SK-N-SH (cell line): ENCODE results near the gene SPAG9. TPM values are rescaled to one million over a fixed set of nuclear protein-coding genes. Genes with fewer than 3 reads are reported as not detected.

Experiments used
- CTCF ChIA-PET: fragments of 300-600, 350-600 bp; formaldehyde crosslinking; extraction: SDS; loops from one replicate; lab custom pipeline; 2021; lab: Yijun Ruan, JAX
- POLR2A ChIA-PET: fragments of 350-600 bp; sonication (Branson Sonifier 250); formaldehyde crosslinking; extraction: SDS; loops from one replicate; lab custom pipeline; 2020; ENCODE audit warnings: antibody characterized with exemption, inconsistent platforms; lab: Yijun Ruan, JAX
- DNase-seq: peaks from one replicate; pipeline ENCODE4 v3.0.0; 2012
- H2AFZ ChIP-seq: fragments of 200-600 bp; sonication (generic); 2 replicates; pipeline ENCODE4 v1.8.1; 2016; ENCODE audit warnings: antibody characterized with exemption, mild to moderate bottlenecking, low read depth
- H3F3A ChIP-seq: fragments of 200-600 bp; sonication (generic); replicated peaks from 2 replicates; pipeline ENCODE3; 2016; ENCODE audit warnings: antibody characterized with exemption, mild to moderate bottlenecking; ENCODE audit not compliant: insufficient read depth
- H3K27ac ChIP-seq, 2 experiments: fragments of 200-500 bp in 1 of 2; fragments of 200-600 bp in 1 of 2; sonication (Bioruptor generic) in 1 of 2; sonication (generic), shearing (Covaris generic) in 1 of 2; 2 replicates each; pipeline versions ENCODE4 v1.5.1 to v1.6.1; 2014 to 2016; ENCODE audit warnings: low read depth in 2 of 2, inconsistent platforms in 1 of 2, low read length in 1 of 2, mild to moderate bottlenecking in 1 of 2, mixed read lengths in 1 of 2
- H3K27me3 ChIP-seq: fragments of 200-600 bp; sonication (generic), shearing (Covaris generic); 2 replicates; pipeline ENCODE4 v1.6.1; 2016; ENCODE audit warnings: mixed run types; ENCODE audit not compliant: insufficient read depth
- H3K36me3 ChIP-seq, 2 experiments: fragments of 200-500 bp in 1 of 2; fragments of 200-600 bp in 1 of 2; sonication (Bioruptor generic) in 1 of 2; sonication (generic) in 1 of 2; replicated peaks in 1 of 2; 2 replicates each; pipeline versions ENCODE3 to v1.5.1; 2014 to 2016; ENCODE audit warnings: low read length in 1 of 2, mild to moderate bottlenecking in 1 of 2; ENCODE audit not compliant: insufficient read depth in 2 of 2, control insufficient read depth in 1 of 2
- H3K4me1 ChIP-seq, 2 experiments: fragments of 200-500 bp in 1 of 2; fragments of 200-600 bp in 1 of 2; sonication (Bioruptor generic) in 1 of 2; sonication (generic), shearing (Covaris generic) in 1 of 2; 2 replicates each; pipeline versions ENCODE4 v1.5.1 to v1.6.1; 2014 to 2016; ENCODE audit warnings: low read depth in 1 of 2, low read length in 1 of 2, mixed run types in 1 of 2; ENCODE audit not compliant: insufficient read depth in 2 of 2, control insufficient read depth in 1 of 2
- H3K4me2 ChIP-seq: fragments of 200-600 bp; sonication (generic), shearing (Covaris generic); 2 replicates; pipeline ENCODE4 v1.6.1; 2017; ENCODE audit warnings: mixed run types
- H3K4me3 ChIP-seq, 2 experiments: fragments of 200-500 bp in 1 of 2; fragments of 200-600 bp in 1 of 2; sonication (Bioruptor generic) in 1 of 2; sonication (generic), shearing (Covaris generic) in 1 of 2; 2 replicates each; pipeline versions ENCODE4 v1.5.1 to v1.8.1; 2014 to 2016; ENCODE audit warnings: low read depth in 2 of 2, inconsistent platforms in 1 of 2, low read length in 1 of 2, mild to moderate bottlenecking in 1 of 2, mixed read lengths in 1 of 2, moderate library complexity in 1 of 2
- H3K79me2 ChIP-seq: fragments of 200-600 bp; sonication (generic); 2 replicates; pipeline ENCODE4 v1.8.1; 2017; ENCODE audit warnings: mild to moderate bottlenecking; ENCODE audit not compliant: insufficient read depth
- H3K9ac ChIP-seq: fragments of 200-600 bp; sonication (generic); 2 replicates; pipeline ENCODE4 v1.6.1; 2017; ENCODE audit warnings: mixed run types
- H3K9me2 ChIP-seq: fragments of 200-600 bp; sonication (generic); 2 replicates; pipeline ENCODE4 v1.6.1; 2017; ENCODE audit warnings: mixed run types
- H3K9me3 ChIP-seq: fragments of 200-600 bp; sonication (generic); 2 replicates; pipeline ENCODE4 v1.6.1; 2017; ENCODE audit warnings: mixed run types, mild to moderate bottlenecking, moderate library complexity
- H4K20me1 ChIP-seq: fragments of 200-600 bp; sonication (generic); 2 replicates; pipeline ENCODE4 v1.6.1; 2017; ENCODE audit warnings: mild to moderate bottlenecking, mixed run types; ENCODE audit not compliant: insufficient read depth
- ELF1 ChIP-seq: IDR thresholded peaks from 2 replicates; pipeline ENCODE4 v1.4.0; 2012
- FOSL2 ChIP-seq: IDR thresholded peaks from 2 replicates; pipeline ENCODE4 v1.4.0; 2012; ENCODE audit warnings: low read depth, mild to moderate bottlenecking, moderate library complexity, borderline replicate concordance
- GABPA ChIP-seq: IDR thresholded peaks from 2 replicates; pipeline ENCODE4 v1.4.0; 2012; ENCODE audit warnings: low read depth, mild to moderate bottlenecking
- JUND ChIP-seq: IDR thresholded peaks from 2 replicates; pipeline ENCODE4 v1.4.0; 2012
- MEF2A ChIP-seq: IDR thresholded peaks from 2 replicates; pipeline ENCODE4 v1.4.0; 2012; ENCODE audit warnings: low read depth, borderline replicate concordance
- NFIC ChIP-seq: IDR thresholded peaks from 2 replicates; pipeline ENCODE4 v1.4.0; 2012; ENCODE audit warnings: borderline replicate concordance
- NRF1 ChIP-seq: IDR thresholded peaks from 2 replicates; pipeline ENCODE4 v1.6.1; 2012; ENCODE audit warnings: low read depth, mild to moderate bottlenecking, low read length
- RCOR1 ChIP-seq: fragments of 150-350 bp; IDR thresholded peaks from 2 replicates; pipeline ENCODE4 v1.6.1; 2017; ENCODE audit warnings: antibody characterized with exemption, low read length
- RXRA ChIP-seq: IDR thresholded peaks from 2 replicates; pipeline ENCODE4 v1.4.0; 2012; ENCODE audit warnings: low read depth, mild to moderate bottlenecking, borderline replicate concordance
- SMC3 ChIP-seq: IDR thresholded peaks from 2 replicates; pipeline ENCODE4 v1.6.1; 2012; ENCODE audit warnings: low read depth, low read length, improper control_type of control experiment
- USF2 ChIP-seq: fragments of 150-350 bp; IDR thresholded peaks from 2 replicates; pipeline ENCODE4 v1.6.1; 2017; ENCODE audit warnings: antibody characterized with exemption, low read length, low read depth, borderline replicate concordance
- WGBS: methylation state at CpG from one replicate; pipeline ENCODE4 v1.1.6; 2017; ENCODE audit warnings: low lambda C conversion rate; 5-methylcytosine and 5-hydroxymethylcytosine counted together
- polyA plus RNA-seq, 3 experiments: library from polyadenylated mRNA; depleted of rRNA; stranded (reverse); fragments of >200 nt; gene quantifications; 2 replicates each; pipeline ENCODE4 v1.2.3, GENCODE V29; 2012

SPAG9 gene
- polyA plus RNA-seq, 1 of the 3 experiments (the other 2 are of a cell fraction): 32.1 TPM

- Histone ChIP-seq H3K36me3 (peaks cover 57 to 83% of the 10 kb centered on the region in 2 experiments), H3K9me3 (no peaks in the 10 kb centered on the region), H3K4me1 (peaks cover 10 to 31% of the 10 kb centered on the region in 2 experiments; a peak in 3 of 4 replicates), H4K20me1 (no peaks in the 10 kb centered on the region), H3K4me3 (no peak overlapping the region), H3K27ac (peak overlapping the region in 1 of 2 experiments; percentile 26; a peak in 1 of 4 replicates), H3F3A (no peaks in the 10 kb centered on the region), H3K4me2 (0 out of 2 replicates have a peak overlapping the region, but pooled peaks have one; percentile 2), H3K79me2 (no peaks in the 10 kb centered on the region), H3K9ac (peak overlapping the region; percentile 10; the same call in 1 of the 2 replicates), H3K27me3 (no peaks in the 10 kb centered on the region), H3K9me2 (no peaks in the 10 kb centered on the region), H2AFZ (no peak overlapping the region; the same call in 1 of the 2 replicates)
- DNase-seq: no peak
- TF ChIP-seq SMC3 (no peak), JUND (no peak), RCOR1 (no peak), FOSL2 (no peak), MEF2A (no peak), ELF1 (no peak), GABPA (no peak), NFIC (no peak), USF2 (no peak), NRF1 (no peak)
- ChIA-PET CTCF (interaction anchor here (0.6 to 6.0 kb wide), 10 partner anchors 11 to 341 kb away, joined by 3 to 49 read pairs (median 4); partner anchors contain the start of gene NME1), POLR2A (interaction anchor here (0.9 to 1.0 kb wide), 2 partner anchors 23 to 111 kb away, joined by 3 to 4 read pairs; partner anchors contain the start of gene TOB1)
- 69% methylated on average over 2 of the region's 2 CpGs for WGBS
Observed at GRCh38 chr17:50976951-50977472, 143.7 kb downstream of the SPAG9 start.

DNA sequence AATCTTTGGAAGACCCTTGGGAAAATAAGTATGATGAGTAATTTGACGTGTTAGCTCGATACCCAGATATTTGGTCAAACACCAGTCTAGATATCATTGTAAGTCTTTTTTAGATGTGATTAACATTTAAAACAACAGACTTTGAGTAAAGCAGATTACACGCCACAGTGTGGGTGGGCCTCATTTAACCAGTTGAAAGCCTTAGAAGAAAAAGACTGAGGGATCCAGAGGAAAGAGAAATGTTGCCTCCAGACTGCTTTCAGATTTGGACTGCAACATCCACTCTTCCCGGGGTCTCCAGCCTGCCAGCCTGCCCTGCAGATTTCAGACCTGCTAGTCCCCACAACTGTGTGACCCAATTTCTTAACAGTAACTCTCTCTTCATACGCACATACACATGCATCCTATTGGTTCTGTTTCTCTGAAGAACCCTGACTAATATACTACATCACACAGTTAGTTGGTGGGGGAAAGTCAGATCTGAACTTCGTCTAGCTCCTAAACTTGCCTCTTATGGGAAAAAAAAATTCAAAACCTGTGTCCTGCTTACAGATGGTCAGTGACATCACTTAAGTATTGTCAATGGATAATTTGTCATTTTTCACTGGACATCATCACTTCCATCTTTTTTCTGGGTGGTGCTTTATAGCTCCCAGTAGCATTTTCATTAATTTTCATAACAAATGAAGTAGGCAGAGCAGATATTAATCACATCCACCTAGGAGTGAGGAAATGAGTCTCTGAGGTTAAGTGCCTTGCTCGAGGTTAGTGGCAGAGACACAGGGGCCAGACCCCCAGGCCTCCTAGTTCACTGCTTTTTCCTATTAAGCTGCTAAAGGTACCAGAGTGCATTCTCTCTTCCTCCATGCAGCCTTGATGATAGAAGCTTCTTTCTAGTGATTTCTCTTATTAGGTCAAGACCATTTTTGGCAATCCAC is 146.8 kb downstream of the SPAG9 start:
- peaks cover 65 to 86% of the 10 kb centered on the region in 2 experiments for H3K36me3 ChIP-seq
- WGBS: 91% methylated on average over 7 of the region's 7 CpGs

More for the DNA sequence above, 146.8 kb downstream of the SPAG9 start:
- Histone ChIP-seq H4K20me1 (no peaks in the 10 kb centered on the region), H2AFZ (no peak overlapping the region), H3K79me2 (no peaks in the 10 kb centered on the region)
- no peak for TF ChIP-seq USF2
- no peak for TF ChIP-seq RXRA
- TF ChIP-seq MEF2A: no peak
- TF ChIP-seq, all 33 proteins: peak for 0
- no peak overlapping the region for H3K9ac ChIP-seq
- H3K9me3 ChIP-seq: no peaks in the 10 kb centered on the region
- ChIA-PET CTCF (interaction anchor here (1.1 to 6.0 kb wide), 10 partner anchors 9 to 191 kb away, joined by 3 to 49 read pairs (median 8); no protein-coding TSS in a partner anchor), POLR2A (interaction anchor here (0.6 to 3.4 kb wide), 2 partner anchors 108 to 255 kb away, joined by 4 to 34 read pairs; partner anchors contain the start of gene TOB1)
- H3K4me2 ChIP-seq: no peak overlapping the region
- H3K9me2 ChIP-seq: no peaks in the 10 kb centered on the region
- H3K4me3 ChIP-seq: no peak overlapping the region
- H3F3A ChIP-seq: peaks cover 9% of the 10 kb centered on the region
- H3K4me1 ChIP-seq: peaks cover 10 to 32% of the 10 kb centered on the region in 2 experiments; a peak in 3 of 4 replicates
- DNase-seq: no peak
- peak overlapping the region in 1 of 2 experiments; percentile 90; a peak in 2 of 4 replicates for H3K27ac ChIP-seq
- no peaks in the 10 kb centered on the region for H3K27me3 ChIP-seq
